ENCODE data around the gene TSPAN4. TPM values are rescaled to one million over a fixed set of nuclear protein-coding genes. Genes with fewer than 3 reads are reported as not detected.

The TSPAN4 gene
- total and polyA plus RNA-seq, 2 of the 13 experiments (the other 11 are each of a cell fraction or from before 2014, with no cell fraction given) = 31.7 to 68.3 TPM

GRCh38 chr11:796565-797295 lies 45.9 kb upstream of the TSPAN4 start (continued):
- peak; percentile 89 for TF ChIP-seq HNRNPL (IDR thresholded peaks at IDR 0.05; ENCODE audit: low read depth, low read length)
- TF ChIP-seq ZNF879 (CRISPR knock-in tag; IDR thresholded peaks at IDR 0.05) = no peak
- peak; percentile 32 for TF ChIP-seq PTBP1 (IDR thresholded peaks at IDR 0.05; ENCODE audit: low read depth, low read length, poor library complexity, severe bottlenecking)
- 0 out of 2 replicates have a peak, but pooled peaks have one; percentile 15 for TF ChIP-seq ZNF546 (CRISPR knock-in tag; conservative IDR thresholded peaks at IDR 0.05)
- TF ChIP-seq ZNF740 (CRISPR knock-in tag; IDR thresholded peaks at IDR 0.05) = peak; percentile 83
- 0 out of 2 replicates have a peak, but pooled peaks have one; percentile 14 for TF ChIP-seq THAP7 (CRISPR knock-in tag; IDR thresholded peaks at IDR 0.05)
- TF ChIP-seq IRF9 (CRISPR knock-in tag; IDR thresholded peaks at IDR 0.05; ENCODE audit: borderline replicate concordance) = no peak
- TF ChIP-seq RBM22 (optimal IDR thresholded peaks at IDR 0.05; ENCODE audit: low read length) = no peak
- TF ChIP-seq KDM3A (CRISPR knock-in tag; IDR thresholded peaks at IDR 0.05; ENCODE audit: low read depth) = 0 out of 2 replicates have a peak, but pooled peaks have one; percentile 1
- no peak for TF ChIP-seq TFDP1 (CRISPR knock-in tag; IDR thresholded peaks at IDR 0.05; ENCODE audit: borderline replicate concordance)
